ENCODE measurements around the gene FERD3L. TPM values are rescaled to one million over a fixed set of nuclear protein-coding genes. Genes with fewer than 3 reads are reported as not detected.

Gene FERD3L
- total and polyA plus RNA-seq, 2 of the 8 experiments (the other 6 are each of a cell fraction or from before 2014, with no cell fraction given) = not detected

- TF ChIP-seq MAFK (IDR thresholded peaks at IDR 0.05; ENCODE audit: low read depth, low read length) (no peak), TAF1 (IDR thresholded peaks at IDR 0.05; ENCODE audit: low read depth, low read length) (no peak)
Observed at GRCh38 chr7:19113855-19114550, 31.2 kb downstream of the FERD3L start (continued).

Data from H1 (cell line).